ENCODE data around the gene IL18R1.

Gene IL18R1

DNA sequence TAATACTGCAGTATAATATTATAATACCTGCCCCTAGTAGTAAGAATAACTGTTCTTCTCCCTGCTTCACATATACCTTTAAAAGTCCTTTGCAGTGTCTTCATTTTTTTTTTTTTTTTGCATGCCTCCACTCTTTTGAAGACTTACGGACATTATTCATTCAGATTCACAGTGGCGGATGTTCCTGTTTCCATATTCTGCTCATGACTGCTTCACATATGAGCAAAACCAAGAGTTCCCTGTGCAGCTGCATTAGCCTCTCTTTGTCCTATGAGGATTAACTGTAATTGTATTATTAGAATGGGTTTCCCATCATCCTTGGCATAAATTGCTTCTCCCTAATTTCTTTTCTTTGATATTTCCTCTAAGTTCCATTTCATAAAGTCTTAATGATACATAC, 80.1 kb downstream of the IL18R1 start:
- DNase-seq, result no peak

DNA sequence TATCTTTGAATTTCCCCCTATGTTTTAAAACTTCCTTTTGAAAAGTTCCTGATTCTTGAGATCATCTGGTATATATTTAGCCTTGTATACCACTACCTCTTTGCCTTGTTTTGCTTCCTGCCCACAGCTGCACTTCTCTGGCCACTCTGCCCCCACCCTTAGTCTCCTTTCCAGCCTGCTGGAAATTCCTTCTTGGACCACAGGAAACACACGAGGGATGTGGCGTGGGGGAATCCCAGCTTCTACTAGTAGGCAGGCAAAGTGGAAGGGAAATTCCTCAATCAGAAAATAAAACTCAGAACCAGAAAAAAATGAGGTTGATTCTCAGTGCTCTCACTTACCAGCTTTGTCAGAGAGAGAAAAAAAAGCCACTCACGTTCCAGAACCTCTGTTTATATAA, 80.7 kb downstream of the IL18R1 start:
- no peak for DNase-seq

DNA sequence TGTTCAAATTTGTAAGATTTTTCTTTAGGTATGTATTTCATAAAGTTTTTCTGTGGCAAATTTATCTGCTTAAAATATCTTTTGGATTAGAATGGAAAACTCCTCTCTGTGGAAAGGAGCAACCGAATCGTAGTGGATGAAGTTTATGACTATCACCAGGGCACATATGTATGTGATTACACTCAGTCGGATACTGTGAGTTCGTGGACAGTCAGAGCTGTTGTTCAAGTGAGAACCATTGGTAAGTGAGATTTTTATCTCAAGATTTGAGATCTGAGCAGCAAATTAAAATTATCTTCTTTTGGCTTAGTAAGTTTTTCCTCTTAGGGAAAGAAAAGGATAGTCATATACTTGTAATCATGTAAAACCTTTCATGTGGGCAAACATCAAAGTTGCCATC, 81.5 kb downstream of the IL18R1 start:
- no peak for DNase-seq

- no peak for DNase-seq
Measured at GRCh38 chr2:102438111-102438510, 82.5 kb downstream of the IL18R1 start.

DNA sequence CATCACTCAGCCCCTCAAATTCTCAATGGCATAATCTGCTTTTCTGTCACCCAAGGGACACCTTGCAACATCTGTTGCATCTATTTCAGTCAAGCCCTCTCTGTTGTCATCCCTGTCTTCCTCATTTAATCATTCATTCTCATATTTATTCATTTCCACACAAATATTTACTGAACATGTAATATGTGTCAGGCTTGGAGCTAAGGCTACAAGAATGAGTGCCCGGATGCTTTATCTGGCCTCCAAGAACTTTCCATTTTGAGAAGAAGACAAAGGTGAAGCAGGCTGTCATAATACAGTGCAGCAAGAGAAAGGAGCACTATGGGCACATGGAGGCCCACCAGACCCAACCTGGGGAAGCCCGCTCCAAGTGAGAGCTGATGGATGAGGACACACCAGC, 83.0 kb downstream of the IL18R1 start:
- no peak for DNase-seq

GRCh38 chr2:102439065-102439695, 83.6 kb downstream of the IL18R1 start:
- no peak for DNase-seq

DNA sequence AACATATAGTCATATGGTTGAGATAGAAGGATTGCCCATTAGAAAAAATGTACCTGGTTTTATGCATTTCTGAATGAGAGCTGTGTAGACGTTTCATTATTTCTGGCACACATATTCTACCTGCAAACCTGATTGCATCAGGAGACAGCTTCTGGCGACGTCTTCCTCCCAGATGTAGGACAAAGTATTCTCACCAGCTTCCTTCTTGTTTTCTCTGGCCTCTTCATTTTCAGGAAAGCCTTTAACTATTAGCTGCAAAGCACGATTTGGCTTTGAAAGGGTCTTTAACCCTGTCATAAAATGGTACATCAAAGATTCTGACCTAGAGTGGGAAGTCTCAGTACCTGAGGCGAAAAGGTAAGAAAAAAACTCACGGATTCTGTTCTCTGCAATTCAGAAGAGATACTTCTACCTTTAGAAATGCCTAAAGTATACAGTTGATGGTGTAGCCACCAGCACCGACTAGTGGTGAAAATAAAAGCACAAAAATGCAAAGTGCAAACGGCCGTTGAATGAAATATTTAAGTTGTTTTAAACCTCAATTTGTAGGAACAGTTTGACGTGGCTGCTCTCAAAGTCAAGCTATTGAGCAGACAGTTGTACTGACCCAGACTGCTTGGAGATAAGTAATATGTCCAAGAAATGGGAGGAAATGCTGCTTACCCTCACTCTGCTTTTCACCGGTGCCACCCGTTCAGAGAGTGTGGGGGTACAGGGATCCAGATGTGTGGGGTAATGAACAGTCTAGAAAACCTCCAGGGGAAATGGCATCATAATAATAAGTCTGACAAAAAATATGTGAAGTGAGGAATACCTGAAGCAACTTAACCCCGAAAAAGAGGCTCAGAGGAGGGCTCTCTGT, 87.6 kb downstream of the IL18R1 start:
- DNase-seq, result no peak

GRCh38 chr2:102444233-102444632, 88.6 kb downstream of the IL18R1 start:
- DNase-seq, result no peak

GRCh38 chr2:102446936-102447335, 91.3 kb downstream of the IL18R1 start:
- no peak for DNase-seq
